ENCODE measurements around the gene TSPAN8. TPM values are rescaled to one million over a fixed set of nuclear protein-coding genes. Genes with fewer than 3 reads are reported as not detected.
"Not testable (repeated sequence)": the region's sequence is repeated elsewhere in the genome, so short reads cannot be mapped to it uniquely, and the experiment has no call there.

Gene TSPAN8
- total RNA-seq, 2 donors from 2014 or later: not detected

DNA sequence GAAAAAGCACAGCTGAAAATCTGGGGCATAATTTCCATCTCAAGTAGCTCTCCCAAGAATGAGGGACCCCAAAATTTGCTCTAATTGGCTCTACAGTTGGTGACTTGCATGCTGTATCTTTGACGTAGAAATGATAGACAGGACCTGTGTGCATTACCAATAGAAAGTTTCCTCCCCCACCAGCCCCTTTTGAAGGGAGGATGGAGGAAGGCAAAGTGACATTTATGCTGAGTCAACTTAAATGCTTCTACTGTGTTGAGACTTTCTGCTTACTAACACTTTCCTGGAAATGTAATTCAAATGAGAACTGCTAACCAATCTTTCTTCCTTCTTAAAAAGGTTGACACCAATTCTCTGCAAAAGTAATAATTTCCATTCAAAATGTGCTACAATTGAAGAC lies 31.9 kb downstream of the TSPAN8 start:
- no peaks in the 10 kb centered on the region for H3K27me3 Mint-ChIP-seq

DNA sequence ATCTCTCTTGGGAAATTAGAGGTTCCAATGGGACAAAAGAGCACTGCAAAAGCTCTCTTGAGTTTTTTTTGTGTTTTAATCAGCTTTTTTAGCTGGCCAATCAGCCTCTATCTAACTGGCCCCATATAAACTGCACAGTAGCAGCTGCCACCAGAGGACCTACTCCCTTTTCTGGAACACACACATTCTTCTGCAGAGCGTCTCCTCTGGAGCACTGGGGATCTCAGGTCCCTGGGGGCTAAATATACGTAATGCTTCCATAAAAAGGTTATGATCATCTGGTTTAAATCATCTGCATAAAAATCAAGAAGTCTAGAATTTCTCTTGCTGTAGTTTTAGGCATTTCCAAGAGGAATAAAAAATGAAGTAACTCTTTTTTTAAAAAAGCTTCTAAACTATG lies 32.3 kb downstream of the TSPAN8 start:
- H3K27ac Mint-ChIP-seq: no peak overlapping the region
- no peaks in the 10 kb centered on the region for H3K4me1 Mint-ChIP-seq
- H3K36me3 Mint-ChIP-seq (ENCODE audit: low read depth): no peaks in the 10 kb centered on the region
- ATAC-seq (replicated peaks): no peak
- no peak overlapping the region for H3K4me3 Mint-ChIP-seq
- no peaks in the 10 kb centered on the region for H3K27me3 Mint-ChIP-seq
- peaks cover under 1% of the 10 kb centered on the region for H3K9me3 Mint-ChIP-seq

More for the DNA sequence above, 31.9 kb downstream of the TSPAN8 start:
- Mint-ChIP-seq H3K9me3 (peaks cover 3% of the 10 kb centered on the region), H3K4me3 (no peak overlapping the region), H3K27ac (no peak overlapping the region), H3K4me1 (no peaks in the 10 kb centered on the region), H3K36me3 (ENCODE audit: low read depth) (no peaks in the 10 kb centered on the region)
- no peak for ATAC-seq (replicated peaks)

GRCh38 chr12:71124835-71125460 lies 32.9 kb downstream of the TSPAN8 start:
- no peaks in the 10 kb centered on the region for H3K9me3 Mint-ChIP-seq
- H3K27me3 Mint-ChIP-seq: no peaks in the 10 kb centered on the region
- ATAC-seq (replicated peaks): no peak
- H3K4me1 Mint-ChIP-seq: no peaks in the 10 kb centered on the region
- H3K4me3 Mint-ChIP-seq: no peak overlapping the region
- H3K27ac Mint-ChIP-seq: no peak overlapping the region
- no peaks in the 10 kb centered on the region for H3K36me3 Mint-ChIP-seq (ENCODE audit: low read depth)

DNA sequence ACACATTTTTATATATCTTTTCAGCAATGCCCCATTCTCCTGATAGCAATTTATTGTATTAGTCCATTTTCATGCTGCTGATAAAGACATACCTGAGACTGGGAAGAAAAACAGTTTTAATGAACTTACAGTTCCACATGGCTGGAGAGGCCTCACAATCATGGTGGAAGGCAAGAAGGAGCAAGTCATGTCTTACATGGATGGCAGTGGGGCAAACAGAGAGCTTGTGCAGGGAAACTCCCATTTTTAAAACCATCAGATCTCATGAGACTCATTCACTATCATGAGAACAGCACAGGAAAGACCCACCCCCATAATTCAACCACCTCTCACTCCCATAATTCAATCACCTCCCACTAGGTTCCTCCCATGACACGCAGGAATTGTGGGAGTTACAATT lies 44.7 kb downstream of the TSPAN8 start:
- H3K36me3 Mint-ChIP-seq (ENCODE audit: low read depth); H3K4me3 Mint-ChIP-seq; ATAC-seq (replicated peaks); H3K27me3 Mint-ChIP-seq; H3K27ac Mint-ChIP-seq; H3K4me1 Mint-ChIP-seq: not testable (repeated sequence)
- H3K9me3 Mint-ChIP-seq: peaks cover 13% of the 10 kb centered on the region

DNA sequence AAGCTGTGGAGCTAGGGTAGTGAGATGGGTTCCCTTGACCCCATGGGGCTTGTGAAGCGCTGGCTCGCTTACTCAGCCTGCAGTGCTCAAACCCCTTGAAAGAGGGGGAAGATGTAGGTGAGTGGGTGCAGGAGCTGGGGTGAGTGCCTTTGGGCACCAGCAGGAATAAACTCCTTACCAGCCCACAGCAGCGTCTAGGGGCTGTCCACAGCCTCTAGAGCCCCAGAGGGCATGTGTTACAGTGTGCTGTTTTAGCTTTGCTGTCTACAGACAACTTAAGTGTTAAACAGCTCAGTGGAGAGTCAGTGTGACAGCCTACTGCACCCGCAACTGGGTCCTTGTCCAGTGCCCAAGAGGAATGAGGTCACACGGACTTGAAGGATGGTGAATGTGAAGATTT lies 48.0 kb downstream of the TSPAN8 start:
- Mint-ChIP-seq H3K9me3 (peaks cover 13% of the 10 kb centered on the region), H3K36me3 (ENCODE audit: low read depth) (no peaks in the 10 kb centered on the region), H3K4me1 (no peaks in the 10 kb centered on the region), H3K4me3 (no peak overlapping the region), H3K27me3 (no peaks in the 10 kb centered on the region), H3K27ac (no peak overlapping the region)
- no peak for ATAC-seq (replicated peaks)

- Mint-ChIP-seq H3K36me3 (ENCODE audit: low read depth) (no peaks in the 10 kb centered on the region), H3K9me3 (peaks cover 10% of the 10 kb centered on the region), H3K4me3 (no peak overlapping the region), H3K27me3 (no peaks in the 10 kb centered on the region), H3K4me1 (no peaks in the 10 kb centered on the region), H3K27ac (no peak overlapping the region)
- ATAC-seq (replicated peaks): no peak
Measured at GRCh38 chr12:71108355-71108754, 49.4 kb downstream of the TSPAN8 start.

DNA sequence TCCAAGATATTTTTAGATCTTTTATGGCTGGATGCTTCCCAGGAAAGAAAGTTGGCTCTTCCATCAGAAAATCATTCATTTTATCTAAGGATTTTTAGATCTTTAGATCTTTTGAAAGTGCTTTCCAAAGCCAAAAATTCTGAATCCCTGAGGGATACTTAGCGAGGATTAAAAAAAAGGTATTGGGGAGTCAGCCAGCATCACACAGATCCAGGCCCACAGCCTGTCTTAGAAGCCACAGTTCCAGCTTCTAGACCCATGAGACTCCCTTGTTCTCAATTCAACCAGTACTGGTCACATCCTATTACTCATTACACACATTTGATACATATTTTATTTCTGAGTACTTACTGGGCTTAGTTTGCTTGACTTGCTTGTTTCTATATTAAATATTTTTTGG lies 49.9 kb downstream of the TSPAN8 start:
- Mint-ChIP-seq H3K9me3 (peaks cover 9% of the 10 kb centered on the region), H3K27ac (no peak overlapping the region), H3K4me3 (no peak overlapping the region), H3K27me3 (no peaks in the 10 kb centered on the region), H3K4me1 (no peaks in the 10 kb centered on the region), H3K36me3 (ENCODE audit: low read depth) (no peaks in the 10 kb centered on the region)
- no peak for ATAC-seq (replicated peaks)

DNA sequence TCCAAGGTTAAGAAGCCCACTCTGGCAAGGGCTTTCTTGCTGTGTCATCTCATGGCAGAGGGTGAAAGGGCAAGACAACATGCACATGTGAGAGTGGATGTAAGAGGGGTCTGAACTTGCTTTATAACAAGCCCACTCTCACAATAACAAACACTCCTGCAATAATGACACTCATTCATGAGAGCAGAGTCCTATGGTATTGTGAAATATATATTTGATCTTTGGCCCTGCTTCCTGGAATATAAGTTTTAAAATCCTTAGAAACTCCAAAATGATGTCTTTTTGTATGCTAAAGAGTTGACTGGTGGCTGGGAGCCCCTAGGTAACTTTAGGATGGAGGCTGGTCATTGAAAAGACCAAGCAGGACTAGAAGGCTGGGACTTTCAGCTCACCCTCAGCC lies 51.8 kb downstream of the TSPAN8 start:
- Mint-ChIP-seq H3K9me3 (peaks cover 2% of the 10 kb centered on the region), H3K4me1 (no peaks in the 10 kb centered on the region), H3K36me3 (ENCODE audit: low read depth) (no peaks in the 10 kb centered on the region), H3K27me3 (no peaks in the 10 kb centered on the region), H3K27ac (no peak overlapping the region), H3K4me3 (no peak overlapping the region)
- ATAC-seq (replicated peaks): no peak

GRCh38 chr12:71092290-71092689 lies 65.5 kb downstream of the TSPAN8 start:
- ATAC-seq (replicated peaks): no peak
- H3K36me3 Mint-ChIP-seq (ENCODE audit: low read depth): no peaks in the 10 kb centered on the region
- H3K27me3 Mint-ChIP-seq: no peaks in the 10 kb centered on the region
- H3K4me1 Mint-ChIP-seq: no peaks in the 10 kb centered on the region
- H3K4me3 Mint-ChIP-seq: no peak overlapping the region
- peaks cover 20% of the 10 kb centered on the region for H3K9me3 Mint-ChIP-seq
- H3K27ac Mint-ChIP-seq: no peak overlapping the region

- peaks cover 20% of the 10 kb centered on the region for H3K9me3 Mint-ChIP-seq
- no peak overlapping the region for H3K27ac Mint-ChIP-seq
- H3K4me1 Mint-ChIP-seq: no peaks in the 10 kb centered on the region
- H3K4me3 Mint-ChIP-seq: no peak overlapping the region
- no peak for ATAC-seq (replicated peaks)
- H3K27me3 Mint-ChIP-seq: no peaks in the 10 kb centered on the region
- no peaks in the 10 kb centered on the region for H3K36me3 Mint-ChIP-seq (ENCODE audit: low read depth)
Measured at GRCh38 chr12:71090971-71091370, 66.8 kb downstream of the TSPAN8 start.

- Mint-ChIP-seq H3K36me3 (ENCODE audit: low read depth) (no peaks in the 10 kb centered on the region), H3K9me3 (peaks cover 5% of the 10 kb centered on the region), H3K4me3 (no peak overlapping the region), H3K27me3 (no peaks in the 10 kb centered on the region), H3K27ac (no peak overlapping the region), H3K4me1 (no peaks in the 10 kb centered on the region)
- ATAC-seq (replicated peaks): no peak
Measured at GRCh38 chr12:71085575-71085974, 72.2 kb downstream of the TSPAN8 start.

DNA sequence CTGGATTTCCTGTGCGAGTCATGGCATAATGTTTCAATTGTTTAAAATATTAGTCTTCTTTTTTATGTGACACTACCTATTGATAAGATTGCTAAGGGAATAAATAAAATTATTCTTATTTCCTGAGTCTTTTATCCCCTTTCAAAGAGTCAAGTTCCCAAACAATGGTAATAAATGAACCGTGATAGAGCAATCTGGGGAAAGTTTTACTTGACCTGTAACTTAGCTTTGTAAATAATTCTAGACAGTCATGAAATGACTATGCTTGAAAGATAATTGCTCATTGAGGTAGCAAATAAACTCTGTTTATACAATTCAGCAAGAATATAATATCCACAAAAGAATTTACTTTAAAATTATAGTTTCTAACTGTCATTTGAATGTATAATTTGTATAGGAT lies 82.1 kb downstream of the TSPAN8 start:
- Mint-ChIP-seq H3K4me1 (no peaks in the 10 kb centered on the region), H3K9me3 (peaks cover 3% of the 10 kb centered on the region), H3K27ac (no peak overlapping the region), H3K4me3 (no peak overlapping the region), H3K36me3 (ENCODE audit: low read depth) (no peaks in the 10 kb centered on the region), H3K27me3 (no peaks in the 10 kb centered on the region)
- no peak for ATAC-seq (replicated peaks)

Other genes starting within 250 kb of the TSPAN8 start
- not detected for gene PTPRR, start 237.3 kb downstream of the TSPAN8 start, total RNA-seq